ENCODE data around the gene YIPF3.
A peak's percentile ranks its signal among the peaks of the same experiment; 100 is the strongest.
"Not testable (repeated sequence)": the region's sequence is repeated elsewhere in the genome, so short reads cannot be mapped to it uniquely, and the experiment has no call there.

The YIPF3 gene

DNA sequence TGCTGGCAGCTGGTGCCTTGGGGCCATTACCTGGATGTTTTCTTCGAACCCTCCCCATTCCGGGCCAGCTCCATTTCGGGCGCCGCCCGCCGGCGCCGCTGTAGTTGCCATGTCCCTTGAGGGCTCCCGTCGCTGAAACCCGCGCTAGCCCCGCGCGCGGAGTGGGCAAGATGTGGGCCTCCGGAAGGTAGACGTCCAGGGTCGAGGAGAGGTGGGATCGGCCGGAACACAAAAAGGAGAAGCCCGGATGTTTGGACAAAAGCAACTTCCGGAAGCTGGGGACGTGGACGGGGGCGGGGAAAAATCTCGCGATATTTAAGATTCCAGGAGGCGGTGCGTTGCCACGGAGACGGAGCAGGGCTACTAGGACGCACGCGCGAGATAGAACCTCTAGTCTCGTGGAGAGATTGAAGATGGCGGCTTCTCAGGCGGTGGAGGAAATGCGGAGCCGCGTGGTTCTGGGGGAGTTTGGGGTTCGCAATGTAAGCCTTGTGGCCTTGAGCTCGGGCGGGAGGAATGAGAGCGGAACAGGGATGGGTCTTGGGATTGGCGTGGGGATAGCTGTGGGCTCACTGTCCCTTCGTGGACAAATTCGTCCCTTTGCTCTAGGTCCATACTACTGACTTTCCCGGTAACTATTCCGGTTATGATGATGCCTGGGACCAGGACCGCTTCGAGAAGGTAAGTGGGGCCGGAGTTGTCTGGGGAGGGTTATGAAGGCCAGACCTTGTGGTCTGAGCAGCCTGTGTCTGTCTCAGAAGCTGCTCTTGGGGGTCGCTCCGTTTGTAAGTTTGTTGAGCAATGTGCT, at the start of gene YIPF3, which contains the start of gene POLR1C:
TSS of gene YIPF3 (minus strand) at position 230 of the 808 bp plus-strand sequence. CDS start at position 111, 119 bp downstream.
TSS of gene POLR1C (plus strand) at position 393 of the 808 bp plus-strand sequence. CDS start at position 414, 21 bp downstream.
- DNase-seq (ENCODE audit: low spot score) = peak; percentile 97

DNA sequence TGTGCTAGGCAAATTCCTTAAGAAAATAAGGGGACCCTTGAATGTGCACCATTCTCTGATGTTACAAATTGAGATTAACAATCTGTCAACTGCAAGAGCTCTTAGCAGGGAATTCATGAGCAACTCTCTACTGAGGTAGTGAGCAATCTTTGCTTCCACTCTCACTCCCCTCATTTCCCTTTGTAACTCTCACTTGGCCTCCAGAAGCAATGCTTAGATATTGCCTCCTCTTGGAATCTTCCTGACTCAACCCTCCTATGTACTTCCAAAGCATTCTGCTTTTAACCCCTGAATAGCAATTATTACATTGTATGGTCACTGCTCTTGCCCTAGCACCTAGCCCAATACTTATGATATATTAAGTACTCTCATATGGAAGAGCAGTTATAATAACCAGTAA, 42.6 kb upstream of the YIPF3 start:
- DNase-seq (ENCODE audit: low spot score) = no peak

DNA sequence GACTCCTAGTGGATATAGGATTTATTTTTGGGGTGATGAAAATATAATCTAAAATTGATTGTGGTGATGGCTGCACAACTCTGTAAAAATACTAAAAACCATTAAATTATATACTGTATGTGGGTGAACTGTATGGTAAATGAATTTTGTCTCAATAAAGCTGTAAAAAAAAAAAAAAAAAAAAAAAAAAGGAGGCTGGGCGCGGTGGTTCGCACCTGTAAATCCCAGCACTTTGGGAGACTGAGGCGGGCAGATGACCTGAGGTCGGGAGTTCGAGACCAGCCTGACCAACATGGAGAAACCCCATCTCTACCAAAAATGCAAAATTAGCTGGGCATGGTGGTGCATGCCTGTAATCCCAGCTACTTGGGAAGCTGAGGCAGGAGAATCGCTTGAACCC, 40.9 kb upstream of the YIPF3 start:
- not testable (repeated sequence) for DNase-seq (ENCODE audit: low spot score)

DNA sequence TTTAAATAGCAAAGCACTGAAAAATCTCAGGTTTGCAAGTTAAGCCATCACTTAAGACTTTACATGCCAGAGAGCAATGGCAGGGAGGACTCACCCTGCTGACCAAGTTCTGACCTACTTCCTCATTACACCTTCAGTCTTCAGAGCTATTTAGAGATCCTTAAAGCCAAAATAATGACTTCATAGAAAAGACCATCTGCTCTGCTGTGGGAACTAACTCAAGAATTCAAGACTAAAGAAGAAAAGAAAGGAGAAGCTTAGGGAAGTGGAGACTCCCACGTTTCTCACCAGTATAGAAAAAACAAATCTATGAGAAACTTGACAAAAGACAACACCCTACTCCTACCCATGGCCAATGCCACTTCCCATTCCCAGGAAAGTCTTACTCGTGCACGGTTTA, 30.5 kb upstream of the YIPF3 start:
- DNase-seq (ENCODE audit: low spot score) = no peak

DNA sequence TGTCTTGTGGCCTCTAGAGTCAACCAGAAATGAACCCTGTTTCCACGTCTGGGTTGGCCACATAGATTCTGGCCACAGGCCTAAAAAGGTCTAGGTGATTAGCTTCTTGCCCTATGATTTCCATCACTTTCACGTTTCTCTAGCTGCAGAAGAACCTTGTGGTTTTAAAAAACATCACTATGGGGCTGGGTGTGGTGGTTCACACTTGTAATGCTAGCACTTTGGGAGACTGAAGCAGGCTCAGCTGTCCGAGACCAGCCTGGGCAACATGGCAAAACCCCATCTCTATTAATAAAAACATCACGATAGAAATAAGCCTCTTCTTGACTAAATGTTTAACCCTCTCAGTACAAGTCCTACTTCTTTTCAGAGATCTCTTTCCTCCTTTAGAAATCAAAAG, 27.7 kb upstream of the YIPF3 start:
- no peak for DNase-seq (ENCODE audit: low spot score)

DNA sequence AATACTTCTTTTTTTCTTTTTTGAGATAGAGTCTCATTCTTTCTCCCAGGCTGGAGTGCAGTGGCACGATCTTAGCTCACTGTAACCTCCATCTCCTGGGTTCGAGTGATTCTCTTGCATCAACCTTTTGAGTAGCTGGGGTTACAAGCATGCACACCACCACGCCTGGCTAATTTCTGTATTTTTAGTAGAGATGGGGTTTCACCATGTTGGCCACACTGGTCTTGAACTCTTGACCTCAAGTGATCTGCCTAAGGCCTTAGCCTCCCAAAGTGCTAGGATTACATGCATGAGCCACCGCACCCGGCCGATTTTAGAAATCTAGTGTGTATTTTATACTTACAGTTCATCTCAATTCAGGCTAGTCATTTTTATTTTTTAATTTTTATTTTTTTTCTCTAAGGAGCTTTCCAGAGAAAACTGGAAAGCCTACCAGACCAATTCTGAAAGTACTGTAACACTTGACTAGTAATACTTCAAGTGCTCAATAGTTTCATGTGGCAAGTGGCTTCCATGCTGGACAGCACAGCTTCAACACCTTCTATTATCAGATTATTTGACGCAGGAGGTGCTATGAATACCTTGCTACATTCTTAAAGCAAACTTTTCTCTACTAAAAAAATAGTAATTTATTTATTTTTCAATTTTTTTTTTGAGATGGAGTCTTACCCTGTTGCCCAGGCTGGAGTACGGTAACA, 25.2 kb upstream of the YIPF3 start:
- DNase-seq (ENCODE audit: low spot score) = no peak

DNA sequence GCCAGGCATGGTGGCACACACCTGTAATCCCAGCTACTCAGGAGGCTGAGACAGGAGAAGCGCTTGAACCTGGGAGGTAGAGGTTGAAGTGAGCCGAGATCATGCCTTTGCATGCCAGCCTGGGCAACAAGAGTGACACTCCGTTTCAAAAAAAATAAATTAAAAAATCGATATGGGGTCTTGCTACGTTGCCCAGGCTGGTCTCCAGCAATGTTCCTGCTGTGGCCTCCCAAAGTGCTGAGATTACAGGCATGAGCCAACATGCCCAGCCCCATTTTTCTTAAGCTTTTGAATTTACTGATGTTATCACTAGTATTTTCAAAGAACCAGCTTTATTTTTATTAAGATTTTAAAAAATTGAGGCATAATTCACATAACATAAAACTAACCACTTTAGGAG, 23.8 kb upstream of the YIPF3 start:
- DNase-seq (ENCODE audit: low spot score) = no peak

DNA sequence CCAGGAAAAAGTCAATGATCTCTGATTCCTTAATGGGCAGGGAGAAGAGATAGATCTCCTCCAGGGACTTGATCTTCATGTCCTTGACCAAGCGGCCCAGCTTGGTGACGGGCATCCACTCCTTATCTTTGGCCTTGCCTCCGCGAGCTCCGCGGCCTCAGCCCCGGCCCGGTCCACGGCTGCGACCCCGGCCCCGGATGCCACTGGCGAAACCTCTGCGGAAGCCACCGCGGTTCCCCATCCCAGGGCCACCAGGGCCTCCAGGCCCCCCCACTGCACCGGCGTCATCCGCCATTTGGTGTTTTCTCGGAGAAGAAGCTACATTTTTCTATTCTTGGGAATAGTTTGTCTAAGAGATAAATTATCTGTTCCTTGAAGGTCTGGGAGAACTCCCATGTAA, 22.7 kb upstream of the YIPF3 start:
- not testable (repeated sequence) for DNase-seq (ENCODE audit: low spot score)

DNA sequence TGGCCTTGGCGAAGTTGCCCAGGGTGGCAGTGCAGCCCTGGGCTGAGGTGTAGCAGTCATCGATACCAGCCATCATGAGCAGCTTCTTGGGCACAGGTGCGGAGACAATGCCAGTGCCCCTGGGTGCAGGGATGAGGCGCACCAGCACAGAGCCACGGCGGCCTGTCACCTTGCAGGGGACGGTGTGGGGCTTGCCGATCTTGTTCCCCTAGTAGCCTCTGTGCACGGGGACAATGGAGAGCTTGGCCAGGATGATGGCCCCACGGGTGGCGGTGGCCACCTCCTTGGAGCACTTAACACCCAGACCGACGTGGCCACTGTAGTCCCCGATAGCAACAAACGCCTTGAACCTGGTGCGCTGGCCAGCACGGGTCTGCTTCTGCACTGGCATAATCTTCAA, 22.3 kb upstream of the YIPF3 start:
- DNase-seq (ENCODE audit: low spot score) = not testable (repeated sequence)

DNA sequence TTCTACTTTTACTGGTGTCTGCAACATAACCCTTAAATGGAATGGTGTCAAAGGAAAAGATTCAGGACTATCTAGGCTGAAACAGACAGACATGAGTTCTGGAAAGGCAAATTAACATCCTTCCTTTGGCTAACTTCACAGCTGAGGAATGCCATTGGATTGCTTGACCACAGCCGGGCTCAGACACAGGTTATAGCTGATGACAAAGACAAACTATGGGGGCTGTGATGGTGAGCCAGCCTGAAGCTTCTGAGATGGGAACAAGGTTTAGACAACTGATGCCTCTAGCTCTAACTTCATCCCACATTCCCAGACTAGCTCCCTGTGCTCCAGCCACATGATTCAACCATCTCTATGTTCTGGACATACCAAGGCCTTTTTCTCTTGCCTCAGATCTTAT, 15.5 kb upstream of the YIPF3 start:
- DNase-seq (ENCODE audit: low spot score) = no peak

DNA sequence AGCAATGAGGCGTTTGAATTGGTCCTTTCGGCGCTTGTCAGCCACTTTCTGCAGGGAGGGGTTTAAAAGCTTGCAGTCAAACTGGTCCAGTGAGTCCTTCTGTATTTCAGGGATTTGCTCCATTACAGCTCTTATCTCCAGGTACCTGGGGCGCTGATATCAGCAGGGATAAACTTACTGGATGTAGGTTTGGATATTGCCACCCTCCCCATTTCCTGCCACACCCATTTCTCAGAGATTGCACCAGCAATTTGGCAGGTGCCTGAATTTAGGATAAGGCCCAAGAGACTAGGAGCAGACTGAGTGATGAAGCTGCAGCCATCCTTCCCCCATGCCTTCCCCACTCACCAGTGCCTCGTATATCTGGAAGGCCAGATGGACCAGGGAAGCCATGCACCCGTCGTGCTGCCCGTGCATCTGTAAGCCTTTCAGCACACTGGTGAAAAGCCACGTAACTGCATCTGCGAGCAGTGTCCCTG, 7.8 kb upstream of the YIPF3 start:
- no peak for DNase-seq (ENCODE audit: low spot score)

DNA sequence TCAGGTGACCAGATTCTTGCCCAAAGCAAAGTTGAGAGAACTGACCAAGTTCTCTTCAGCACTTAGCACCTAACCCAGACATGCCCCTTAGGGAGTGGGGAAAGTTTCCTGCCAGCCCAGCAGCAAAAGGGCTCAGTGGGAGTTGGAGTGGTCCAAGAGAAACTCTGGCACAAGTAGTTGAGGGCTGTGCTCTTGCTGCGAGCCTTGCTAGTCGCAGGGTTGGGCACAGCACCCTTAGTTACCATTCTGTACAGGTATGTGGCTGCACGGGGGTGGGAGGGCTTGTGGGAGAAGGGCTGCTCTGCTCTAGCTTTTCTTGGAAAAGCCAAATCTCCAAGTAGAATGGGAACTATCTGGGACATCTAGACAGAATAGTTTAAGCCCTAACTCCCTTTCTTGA, 6.6 kb upstream of the YIPF3 start:
- no peak for DNase-seq (ENCODE audit: low spot score)

DNA sequence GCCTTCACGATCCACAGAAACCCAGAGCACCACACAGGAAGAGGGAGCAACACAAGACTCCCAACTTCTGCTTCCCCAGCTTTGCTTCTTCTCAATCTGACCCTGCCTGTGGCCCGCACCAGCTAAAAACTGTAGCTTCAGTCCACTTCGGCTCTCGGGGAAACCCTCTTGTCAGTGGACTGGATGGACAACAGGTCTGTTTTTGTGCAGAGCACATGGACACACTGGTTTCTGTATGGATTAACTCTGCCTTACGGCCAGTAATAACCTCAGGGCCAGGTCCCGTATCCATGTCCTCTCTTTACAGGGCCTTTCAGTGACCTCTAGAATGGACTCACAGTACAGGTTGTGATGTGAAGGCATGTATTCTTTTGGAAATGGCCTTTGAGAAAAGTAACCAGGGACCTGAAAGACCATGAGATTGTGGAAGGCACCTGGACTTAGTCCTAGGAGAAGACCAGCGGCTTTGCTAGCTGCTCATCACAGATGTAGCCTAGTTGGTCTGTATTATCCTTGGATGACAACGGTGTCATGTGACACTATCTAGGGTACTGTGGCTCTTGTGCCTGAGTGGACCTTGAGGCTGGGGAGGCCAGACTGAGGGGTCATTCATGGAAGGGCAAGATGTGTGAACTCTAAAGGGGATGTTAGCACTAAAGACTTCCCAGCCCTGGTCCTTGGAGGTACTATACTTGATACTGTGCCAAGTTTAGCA, 6.0 kb upstream of the YIPF3 start:
- no peak for DNase-seq (ENCODE audit: low spot score)

DNA sequence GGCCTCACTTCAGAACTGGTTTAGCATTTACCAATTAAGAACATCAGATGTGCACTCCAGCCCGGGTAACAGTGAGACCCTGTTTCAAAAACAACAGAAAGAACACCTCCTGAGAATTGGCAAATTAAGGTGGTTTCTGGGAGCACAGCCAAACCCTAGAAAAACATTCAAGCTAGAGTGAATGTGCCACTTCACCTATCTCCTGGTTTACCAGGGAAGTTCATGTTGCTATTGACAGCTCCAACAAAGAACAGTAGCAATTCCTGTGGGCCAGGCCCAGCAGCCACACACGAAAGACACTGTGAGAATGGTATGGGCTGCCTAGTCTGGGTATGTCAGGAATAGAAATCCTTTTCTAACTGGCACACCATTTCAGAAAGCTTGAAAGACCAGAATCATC, 5.1 kb upstream of the YIPF3 start:
- DNase-seq (ENCODE audit: low spot score) = no peak

DNA sequence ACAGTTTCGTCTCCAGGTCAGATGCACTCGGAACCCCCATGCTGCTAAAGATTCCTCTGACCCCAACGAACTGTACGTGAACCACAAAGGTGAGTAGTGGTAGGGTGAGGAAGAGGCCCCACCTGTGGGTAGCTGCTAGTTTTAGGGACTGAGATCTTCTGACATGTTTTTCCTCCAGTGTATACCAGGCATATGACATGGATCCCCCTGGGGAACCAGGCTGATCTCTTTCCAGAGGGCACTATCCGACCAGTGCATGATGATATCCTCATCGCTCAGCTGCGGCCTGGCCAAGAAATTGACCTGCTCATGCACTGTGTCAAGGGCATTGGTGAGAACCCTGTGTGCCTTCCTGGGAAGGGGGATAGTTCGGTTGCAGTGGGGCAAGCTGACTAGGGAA, 3.4 kb upstream of the YIPF3 start:
- DNase-seq (ENCODE audit: low spot score) = no peak

DNA sequence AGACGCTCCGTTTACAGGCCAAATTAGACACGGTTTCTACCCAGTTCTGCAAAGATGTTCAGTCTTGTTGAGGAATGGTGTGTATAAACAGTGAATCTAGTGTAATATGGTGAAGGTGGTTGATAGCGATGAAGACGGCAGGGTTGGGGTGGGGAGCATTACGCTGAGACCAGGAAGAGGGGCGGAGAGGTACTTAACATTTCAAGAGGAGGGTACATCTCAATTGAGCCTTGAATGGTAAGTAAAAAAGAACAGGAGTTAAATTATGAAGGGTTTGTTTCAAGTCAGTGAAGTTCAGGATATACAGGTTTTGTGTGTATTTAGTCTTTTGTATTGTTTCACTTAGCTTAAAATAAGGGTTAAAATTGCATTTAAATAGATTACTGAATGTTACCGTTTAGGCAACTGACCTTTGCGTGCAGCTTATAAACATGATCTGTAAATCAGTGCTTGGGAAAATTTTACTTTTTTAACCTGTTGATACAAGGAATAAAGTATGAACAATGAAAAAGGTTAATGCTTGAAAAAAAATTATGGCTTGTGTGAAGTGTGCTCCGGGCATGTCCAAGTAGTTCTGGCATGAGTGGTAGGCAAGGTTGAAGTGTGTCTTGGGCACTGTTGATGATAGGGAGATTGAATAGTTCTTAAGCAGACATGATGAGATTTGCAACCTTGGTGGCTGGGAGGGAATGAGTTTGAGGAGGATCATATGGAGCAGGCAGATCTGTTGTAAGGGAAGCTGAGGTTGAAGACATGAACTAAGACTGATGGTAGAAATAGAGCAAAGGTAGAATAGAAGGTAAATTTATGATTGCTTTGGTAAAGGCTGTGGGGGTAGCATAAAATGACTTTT, 1.0 kb upstream of the YIPF3 start:
- no peak for DNase-seq (ENCODE audit: low spot score)

DNA sequence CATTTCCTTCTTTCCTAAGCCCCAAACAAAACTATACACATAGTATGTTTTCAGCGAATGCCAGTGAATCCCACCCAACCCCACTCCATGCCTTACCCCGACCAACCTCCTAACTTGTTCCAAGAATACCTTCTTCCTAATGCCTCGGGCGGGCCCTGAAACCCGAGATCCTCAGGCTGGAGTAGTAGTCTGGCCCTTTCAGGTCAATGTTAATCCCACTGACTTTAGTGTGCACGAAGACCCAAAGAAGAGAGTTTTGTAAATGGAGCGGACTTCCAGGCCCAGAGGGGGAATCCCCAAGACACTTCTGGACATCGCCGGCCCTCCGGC, 394 bp downstream of the YIPF3 start:
- no peak for DNase-seq (ENCODE audit: low spot score)

DNA sequence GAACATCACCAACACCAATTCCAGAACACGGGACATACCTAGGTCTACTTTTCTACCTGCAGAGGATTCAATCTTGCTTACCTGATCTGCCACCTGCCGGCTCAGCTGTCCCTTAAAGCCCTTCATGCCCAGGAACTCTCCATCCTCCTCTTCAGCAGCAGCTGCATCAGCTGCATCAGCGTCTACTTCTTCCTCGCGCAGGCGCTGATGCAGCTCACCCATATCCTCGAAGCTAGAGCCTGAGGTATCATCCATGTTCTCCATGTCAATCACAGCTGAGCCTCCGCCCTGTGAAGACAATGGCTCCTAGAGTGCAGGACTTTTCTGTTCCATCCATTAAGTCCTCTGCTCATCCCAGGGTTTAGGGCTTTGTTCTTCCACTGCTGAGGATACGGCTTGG, 918 bp downstream of the YIPF3 start:
- no peak for DNase-seq (ENCODE audit: low spot score)

DNA sequence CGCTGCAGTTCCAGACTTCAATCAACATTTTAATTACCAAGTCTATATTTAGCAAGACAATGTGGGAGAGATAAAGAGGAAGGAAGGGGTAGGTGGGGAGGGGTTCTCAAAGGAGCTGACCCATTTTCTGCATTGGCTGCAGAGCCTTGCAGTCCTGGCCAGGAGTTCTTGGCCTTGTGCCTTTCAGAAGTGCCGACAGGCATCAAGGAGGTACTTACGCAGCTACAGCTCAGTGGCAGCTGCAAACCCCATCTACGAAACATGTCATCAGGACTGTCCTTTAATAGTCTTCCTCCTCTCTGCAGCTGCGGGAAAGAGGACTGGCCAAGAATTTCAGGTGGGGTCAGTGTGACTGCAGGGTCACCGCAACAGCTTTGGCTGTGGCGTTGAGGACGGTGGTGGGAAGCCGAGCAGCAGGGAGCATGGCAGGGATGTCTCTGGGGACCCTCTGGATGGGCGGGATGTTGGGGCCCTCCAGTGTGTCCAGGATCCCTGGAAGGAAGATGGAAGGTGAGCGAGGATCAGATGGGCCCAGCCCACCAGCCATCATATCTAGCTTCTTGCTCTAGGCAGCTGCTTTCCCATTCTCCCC, 4.8 kb downstream of the YIPF3 start:
- DNase-seq (ENCODE audit: low spot score) = no peak

DNA sequence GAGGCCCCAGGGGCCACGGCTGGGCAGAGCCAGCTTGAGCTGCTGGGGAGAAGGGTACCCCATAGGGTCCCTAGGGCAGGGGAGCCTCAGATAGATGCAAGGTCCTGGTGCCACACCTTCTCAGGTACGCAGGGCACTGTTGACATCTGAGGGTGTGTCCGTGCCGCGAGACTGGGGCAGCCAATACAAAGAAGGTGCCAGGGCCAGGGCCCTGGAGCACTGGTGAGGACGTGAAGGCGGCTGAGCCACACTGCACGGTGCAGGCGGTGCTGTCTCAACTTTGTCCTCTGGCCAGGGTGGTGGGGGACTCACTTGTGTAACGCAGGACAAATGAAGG, 5.9 kb downstream of the YIPF3 start:
- no peak for DNase-seq (ENCODE audit: low spot score)

DNA sequence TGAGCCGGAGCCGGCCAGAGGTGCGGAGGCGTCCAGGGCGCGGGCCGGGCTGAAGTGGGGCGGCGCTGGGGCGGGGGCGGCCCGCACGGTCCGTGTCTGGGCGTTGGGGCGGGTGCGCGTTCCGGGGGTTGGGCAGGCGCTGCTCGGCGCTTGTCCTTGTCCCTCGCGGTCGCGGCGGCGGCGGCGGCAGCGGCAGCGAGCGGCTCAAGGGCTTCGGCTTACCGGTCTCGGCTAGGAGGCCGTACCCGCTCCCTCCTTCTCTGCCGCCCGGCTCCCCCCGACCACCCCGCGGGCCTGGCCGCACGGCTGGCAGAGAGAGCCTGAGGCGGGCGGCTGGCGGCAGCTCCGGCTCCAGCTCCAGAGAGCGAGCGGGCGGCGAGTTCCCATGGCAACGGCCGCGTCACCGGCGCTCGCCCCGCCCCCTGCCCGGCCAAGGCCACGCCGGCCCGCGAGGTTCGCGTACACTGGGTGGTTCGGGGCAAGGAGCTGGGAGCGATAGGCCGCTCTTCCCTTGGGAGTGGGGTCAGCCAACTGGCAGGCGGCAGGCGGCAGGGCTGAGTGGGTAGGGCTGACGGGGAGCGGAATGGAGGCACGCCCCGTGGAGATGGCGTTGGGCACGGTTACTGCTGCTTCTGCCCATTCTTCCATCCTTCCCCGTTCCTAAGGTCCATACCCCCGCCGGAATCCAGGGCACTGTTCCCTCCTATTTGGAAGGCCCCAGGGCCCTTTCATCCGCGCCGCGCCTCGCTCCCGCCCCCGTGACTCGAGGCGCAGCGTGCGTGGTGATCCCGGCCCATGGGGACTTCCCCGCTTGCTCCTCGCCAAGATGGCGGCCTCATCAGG, 6.5 kb downstream of the YIPF3 start, which contains the start of gene LRRC73:
TSS of gene LRRC73 (minus strand) at position 363 of the 843 bp plus-strand sequence. CDS start 561 bp downstream, outside the sequence.
- peak; percentile 91 for DNase-seq (ENCODE audit: low spot score)

Data from left forelimb (tissue), 1 donor.